WTC11 (cell line): ENCODE results near the gene SMCO2. TPM values are rescaled to one million over a fixed set of nuclear protein-coding genes. Genes with fewer than 3 reads are reported as not detected.

Experiments used
- ATAC-seq: fragments of 200-7000 bp; cut with Tn5 transposase; 2 replicates; pipeline ENCODE4 v1.10.0; 2021; ENCODE audit warnings: mild to moderate bottlenecking, moderate library complexity
- CTCF ChIA-PET: fragments of 300-600 bp; sonication (Branson Sonifier 250); formaldehyde crosslinking; loops from one replicate; lab custom pipeline; 2021; ENCODE audit warnings: antibody characterized with exemption; lab: Charles Lee
- POLR2A ChIA-PET: fragments of 350-600 bp; sonication (Branson Sonifier 250); formaldehyde crosslinking; loops from one replicate; lab custom pipeline; 2021; ENCODE audit warnings: antibody characterized with exemption; lab: Charles Lee
- DNase-seq: peaks from one replicate; pipeline ENCODE4 v3.0.0; 2021; ENCODE audit warnings: low spot score
- H3K27ac Mint-ChIP-seq: 2 replicates; pipeline ENCODE4 v1.8.0; 2021; ENCODE audit warnings: mixed read lengths
- H3K27me3 Mint-ChIP-seq: 2 replicates; pipeline ENCODE4 v1.8.0; 2021; ENCODE audit warnings: low read depth, mild to moderate bottlenecking, moderate library complexity, mixed read lengths
- H3K36me3 Mint-ChIP-seq: 2 replicates; pipeline ENCODE4 v1.8.0; 2021; ENCODE audit warnings: mixed read lengths
- H3K4me1 Mint-ChIP-seq: 2 replicates; pipeline ENCODE4 v1.8.0; 2022; ENCODE audit warnings: mixed read lengths
- H3K4me3 Mint-ChIP-seq: 2 replicates; pipeline ENCODE4 v1.8.0; 2021; ENCODE audit warnings: mild to moderate bottlenecking, moderate library complexity, mixed read lengths
- H3K9me3 Mint-ChIP-seq: 2 replicates; pipeline ENCODE4 v1.8.0; 2021; ENCODE audit warnings: mixed read lengths
- ATF3 ChIP-seq: sonication (generic); formaldehyde crosslinking; conservative IDR thresholded peaks from 2 replicates; pipeline ENCODE4 v1.8.1; 2022; ENCODE audit warnings: mild to moderate bottlenecking, missing genetic modification reagents
- CBFB ChIP-seq: sonication (generic); formaldehyde crosslinking; IDR thresholded peaks from 2 replicates; pipeline ENCODE4 v1.8.1; 2022; ENCODE audit warnings: mild to moderate bottlenecking, low read depth, missing genetic modification reagents
- CREB1 ChIP-seq: sonication (generic); formaldehyde crosslinking; IDR thresholded peaks from 2 replicates; pipeline ENCODE4 v1.8.0; 2023; ENCODE audit warnings: mild to moderate bottlenecking, missing genetic modification reagents
- CTCF ChIP-seq: fragments of 200-600 bp; IDR thresholded peaks from 2 replicates; pipeline ENCODE4 v1.8.0; 2022; ENCODE audit warnings: antibody characterized with exemption
- E2F4 ChIP-seq: sonication (generic); formaldehyde crosslinking; IDR thresholded peaks from 2 replicates; pipeline ENCODE4 v1.8.1; 2022; ENCODE audit warnings: low read depth, mild to moderate bottlenecking, moderate library complexity, missing genetic modification reagents, borderline replicate concordance
- EMX1 ChIP-seq: fragments of 250-450 bp; sonication (Bioruptor Pico); IDR thresholded peaks from 2 replicates; pipeline ENCODE4 v1.8.0; 2021; ENCODE audit warnings: mild to moderate bottlenecking
- FOXK1 ChIP-seq: sonication (generic); formaldehyde crosslinking; IDR thresholded peaks from 2 replicates; pipeline ENCODE4 v1.8.0; 2022; ENCODE audit warnings: mild to moderate bottlenecking, moderate library complexity, missing genetic modification reagents
- HMGA2 ChIP-seq: fragments of 250-450 bp; sonication (Bioruptor Pico); IDR thresholded peaks from 2 replicates; pipeline ENCODE4 v1.4.0; 2021; ENCODE audit warnings: mild to moderate bottlenecking, moderate library complexity
- HMGXB4 ChIP-seq: sonication (generic); formaldehyde crosslinking; IDR thresholded peaks from 2 replicates; pipeline ENCODE4 v1.8.1; 2023; ENCODE audit warnings: mild to moderate bottlenecking, moderate library complexity, missing genetic modification reagents
- MAX ChIP-seq: sonication (generic); formaldehyde crosslinking; IDR thresholded peaks from 2 replicates; pipeline ENCODE4 v1.8.0; 2022; ENCODE audit warnings: mild to moderate bottlenecking, missing genetic modification reagents
- MLX ChIP-seq: sonication (generic); formaldehyde crosslinking; IDR thresholded peaks from 2 replicates; pipeline ENCODE4 v1.8.1; 2023; ENCODE audit warnings: mild to moderate bottlenecking, missing genetic modification reagents, moderate library complexity
- NR1H2 ChIP-seq: sonication (generic); formaldehyde crosslinking; IDR thresholded peaks from 2 replicates; pipeline ENCODE4 v1.9.0; 2021; ENCODE audit warnings: mild to moderate bottlenecking, moderate library complexity, missing genetic modification reagents
- OVOL2 ChIP-seq: fragments of 250-450 bp; sonication (Bioruptor Pico); IDR thresholded peaks from 2 replicates; pipeline ENCODE4 v1.9.0; 2021; ENCODE audit warnings: mild to moderate bottlenecking, borderline replicate concordance
- PRRX2 ChIP-seq: fragments of 250-450 bp; sonication (Bioruptor Pico); IDR thresholded peaks from 2 replicates; pipeline ENCODE4 v1.8.0; 2021; ENCODE audit warnings: mild to moderate bottlenecking
- TP53 ChIP-seq: sonication (generic); formaldehyde crosslinking; IDR thresholded peaks from 2 replicates; pipeline ENCODE4 v1.8.1; 2023; ENCODE audit warnings: mild to moderate bottlenecking, missing genetic modification reagents
- ZBTB43 ChIP-seq: sonication (generic); formaldehyde crosslinking; IDR thresholded peaks from 2 replicates; pipeline ENCODE4 v1.8.1; 2023; ENCODE audit warnings: mild to moderate bottlenecking, missing genetic modification reagents
- ZNF219 ChIP-seq: sonication (generic); formaldehyde crosslinking; IDR thresholded peaks from 2 replicates; pipeline ENCODE4 v1.8.0; 2023; ENCODE audit warnings: missing genetic modification reagents, mild to moderate bottlenecking, borderline replicate concordance
- ZNF396 ChIP-seq: fragments of 250-450 bp; sonication (Bioruptor Pico); IDR thresholded peaks from 2 replicates; pipeline ENCODE4 v1.8.0; 2021; ENCODE audit warnings: mild to moderate bottlenecking, moderate library complexity, borderline replicate concordance
- total RNA-seq: library from RNA; stranded (reverse); gene quantifications from 3 replicates; pipeline ENCODE4 v1.2.3, GENCODE V29; 2021

SMCO2 gene
- total RNA-seq, 1 experiment from 2014 or later: 0.52 TPM

- TF ChIP-seq FOXK1 (CRISPR knock-in tag): no peak
- no peak for TF ChIP-seq ZNF219 (CRISPR knock-in tag)
- no peak for TF ChIP-seq MAX (CRISPR knock-in tag)
These were observed 88.2 kb downstream of the SMCO2 start (continued) for GRCh38 chr12:27534765-27535161.

- DNase-seq (no peak), ATAC-seq (no peak)
- no peak for TF ChIP-seq ZNF396
- TF ChIP-seq OVOL2 (CRISPR knock-in tag): no peak
- TF ChIP-seq ZBTB43 (CRISPR knock-in tag): no peak
- TF ChIP-seq CREB1 (CRISPR knock-in tag): no peak
- TF ChIP-seq EMX1 (CRISPR knock-in tag): no peak
- TF ChIP-seq ATF3 (CRISPR knock-in tag): no peak
- ChIA-PET POLR2A (no interaction called here), CTCF (no interaction called here)
- Mint-ChIP-seq H3K9me3 (no peaks in the 10 kb centered on the region), H3K36me3 (no peaks in the 10 kb centered on the region), H3K27me3 (no peaks in the 10 kb centered on the region), H3K27ac (no peak overlapping the region), H3K4me1 (peaks cover 19% of the 10 kb centered on the region), H3K4me3 (no peak overlapping the region)
These were observed 88.8 kb downstream of the SMCO2 start for GRCh38 chr12:27535318-27535717.

- H3K36me3 Mint-ChIP-seq: no peaks in the 10 kb centered on the region
- ChIA-PET CTCF (no interaction called here), POLR2A (no interaction called here)
- ATAC-seq: no peak
- H3K27me3 Mint-ChIP-seq: no peaks in the 10 kb centered on the region
- no peak overlapping the region for H3K27ac Mint-ChIP-seq
- peaks cover 22% of the 10 kb centered on the region for H3K4me1 Mint-ChIP-seq
- H3K9me3 Mint-ChIP-seq: no peaks in the 10 kb centered on the region
- H3K4me3 Mint-ChIP-seq: no peak overlapping the region
- DNase-seq: no peak
- TF ChIP-seq CTCF (no peak), PRRX2 (CRISPR knock-in tag) (no peak), ZBTB43 (CRISPR knock-in tag) (no peak), CBFB (no peak), MLX (CRISPR knock-in tag) (no peak), E2F4 (CRISPR knock-in tag) (no peak), HMGXB4 (no peak), ATF3 (CRISPR knock-in tag) (no peak), ZNF219 (CRISPR knock-in tag) (no peak), TP53 (CRISPR knock-in tag) (no peak), HMGA2 (CRISPR knock-in tag) (no peak), NR1H2 (CRISPR knock-in tag) (no peak)
These were observed 91.5 kb downstream of the SMCO2 start for GRCh38 chr12:27537855-27538675.
